Measurements from ENCODE around the gene SLC6A19.

SLC6A19 gene

GRCh38 chr5:1205255-1206180, 4.1 kb downstream of the SLC6A19 start:
- no peak for TF ChIP-seq CTCF (IDR thresholded peaks at IDR 0.05; ENCODE audit: low read depth, low read length, missing control alignments)
- no peak for DNase-seq (ENCODE audit: extremely low read depth, low read depth)
- no peak overlapping the region for H3K4me3 ChIP-seq (replicated peaks; ENCODE audit: low read depth, low read length)

- TF ChIP-seq CTCF (IDR thresholded peaks at IDR 0.05; ENCODE audit: low read depth, low read length, missing control alignments), result no peak
- H3K4me3 ChIP-seq (replicated peaks; ENCODE audit: low read depth, low read length), result no peak overlapping the region
- DNase-seq (ENCODE audit: extremely low read depth, low read depth), result no peak
These were observed 5.4 kb downstream of the SLC6A19 start for GRCh38 chr5:1206521-1207412.

GRCh38 chr5:1207555-1207954, 6.2 kb downstream of the SLC6A19 start:
- DNase-seq (ENCODE audit: extremely low read depth, low read depth), result no peak
- TF ChIP-seq CTCF (IDR thresholded peaks at IDR 0.05; ENCODE audit: low read depth, low read length, missing control alignments), result no peak
- no peak overlapping the region for H3K4me3 ChIP-seq (replicated peaks; ENCODE audit: low read depth, low read length)

- no peak for DNase-seq (ENCODE audit: extremely low read depth, low read depth)
- TF ChIP-seq CTCF (IDR thresholded peaks at IDR 0.05; ENCODE audit: low read depth, low read length, missing control alignments), result no peak
- no peak overlapping the region for H3K4me3 ChIP-seq (replicated peaks; ENCODE audit: low read depth, low read length)
These were observed 6.9 kb downstream of the SLC6A19 start for GRCh38 chr5:1208221-1208742.

- DNase-seq (ENCODE audit: extremely low read depth, low read depth), result no peak
- peak; percentile 19 for TF ChIP-seq CTCF (IDR thresholded peaks at IDR 0.05; ENCODE audit: low read depth, low read length, missing control alignments)
- H3K4me3 ChIP-seq (replicated peaks; ENCODE audit: low read depth, low read length), result no peak overlapping the region
These were observed 7.5 kb downstream of the SLC6A19 start for GRCh38 chr5:1208743-1209488.

GRCh38 chr5:1209489-1209852, 8.1 kb downstream of the SLC6A19 start:
- no peak overlapping the region for H3K4me3 ChIP-seq (replicated peaks; ENCODE audit: low read depth, low read length)
- DNase-seq (ENCODE audit: extremely low read depth, low read depth), result no peak
- no peak for TF ChIP-seq CTCF (IDR thresholded peaks at IDR 0.05; ENCODE audit: low read depth, low read length, missing control alignments)

Data from HFF-Myc (cell line).